Uterus (tissue), 2 donors: Measurements from ENCODE around the gene HEY2.

Experiments
- CTCF ChIP-seq, 4 experiments: fragments of 200-600 bp in 2 of 4; fragments of 450-650 bp in 2 of 4; sonication (generic) in 2 of 4; IDR thresholded peaks; one replicate each; pipeline ENCODE4 v1.5.1; 2016 to 2019; ENCODE audit warnings: antibody characterized with exemption in 4 of 4, mild to moderate bottlenecking in 2 of 4, moderate library complexity in 1 of 4
- POLR2A ChIP-seq, 2 donors: fragments of 450-650 bp; IDR thresholded peaks; one replicate each; pipeline ENCODE4 v1.6.1; 2016; ENCODE audit warnings: antibody characterized with exemption in 2 of 2, mild to moderate bottlenecking in 1 of 2, moderate library complexity in 1 of 2

- TF ChIP-seq CTCF (IDR thresholded peaks at IDR 0.05), result no peak
- no peak for TF ChIP-seq POLR2A (IDR thresholded peaks at IDR 0.05)
Measured at GRCh38 chr6:125748406-125749172, 843 bp upstream of the HEY2 start.
